GM20000 (cell line): ENCODE results near the gene S100A7.

ENCODE experiments used
- DNase-seq: peaks from one replicate; pipeline ENCODE4 v3.0.0; 2012; ENCODE audit warnings: low spot score
- TF ChIP-seq, protein P1 (sequence below): IDR thresholded peaks from 2 replicates; pipeline ENCODE4 v1.5.1; 2012; ENCODE audit warnings: mild to moderate bottlenecking, control low read depth; ENCODE audit errors: extremely low read depth, missing control alignments

S100A7 gene

DNA sequence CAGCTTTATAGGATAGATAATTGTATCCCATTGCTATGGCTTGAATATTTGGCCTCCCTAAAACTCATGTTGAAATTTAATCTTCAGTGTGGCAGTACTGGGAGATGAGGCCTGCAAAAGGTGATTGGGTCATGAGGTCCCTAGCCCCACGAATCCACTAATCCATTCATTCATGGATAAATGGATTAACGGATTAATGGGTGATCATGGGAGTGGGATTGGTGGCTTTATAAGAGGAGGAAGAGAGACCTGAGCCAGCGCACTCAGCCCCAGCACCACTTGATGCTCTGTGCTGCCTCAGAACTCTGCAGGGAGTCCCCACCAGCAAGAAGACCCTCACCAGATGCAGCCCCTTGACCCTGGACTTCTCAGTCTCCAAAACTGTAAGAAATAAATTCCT is 43.3 kb upstream of the S100A7 start:
- TF ChIP-seq, protein P1, sequence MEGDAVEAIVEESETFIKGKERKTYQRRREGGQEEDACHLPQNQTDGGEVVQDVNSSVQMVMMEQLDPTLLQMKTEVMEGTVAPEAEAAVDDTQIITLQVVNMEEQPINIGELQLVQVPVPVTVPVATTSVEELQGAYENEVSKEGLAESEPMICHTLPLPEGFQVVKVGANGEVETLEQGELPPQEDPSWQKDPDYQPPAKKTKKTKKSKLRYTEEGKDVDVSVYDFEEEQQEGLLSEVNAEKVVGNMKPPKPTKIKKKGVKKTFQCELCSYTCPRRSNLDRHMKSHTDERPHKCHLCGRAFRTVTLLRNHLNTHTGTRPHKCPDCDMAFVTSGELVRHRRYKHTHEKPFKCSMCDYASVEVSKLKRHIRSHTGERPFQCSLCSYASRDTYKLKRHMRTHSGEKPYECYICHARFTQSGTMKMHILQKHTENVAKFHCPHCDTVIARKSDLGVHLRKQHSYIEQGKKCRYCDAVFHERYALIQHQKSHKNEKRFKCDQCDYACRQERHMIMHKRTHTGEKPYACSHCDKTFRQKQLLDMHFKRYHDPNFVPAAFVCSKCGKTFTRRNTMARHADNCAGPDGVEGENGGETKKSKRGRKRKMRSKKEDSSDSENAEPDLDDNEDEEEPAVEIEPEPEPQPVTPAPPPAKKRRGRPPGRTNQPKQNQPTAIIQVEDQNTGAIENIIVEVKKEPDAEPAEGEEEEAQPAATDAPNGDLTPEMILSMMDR, result no peak
- DNase-seq, result no peak

DNA sequence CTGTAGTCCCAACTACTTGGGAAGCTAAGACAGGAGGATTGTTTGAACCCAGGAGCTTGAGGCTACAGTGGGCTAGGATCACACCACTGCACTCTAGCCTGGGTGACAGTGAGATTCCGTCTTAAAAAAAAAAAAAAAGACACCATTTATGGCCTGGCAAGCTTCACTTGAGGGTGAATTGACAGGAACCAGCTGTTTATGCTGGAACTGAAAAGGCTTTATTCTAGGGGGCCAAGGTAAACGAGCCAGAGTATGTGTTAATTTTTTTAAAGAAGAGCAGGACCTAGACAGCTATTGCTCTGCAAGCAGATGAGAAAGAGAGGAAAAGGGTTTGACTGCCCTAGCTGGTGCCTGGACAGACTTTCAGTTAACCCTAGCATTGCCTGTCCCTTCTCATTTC is 38.3 kb upstream of the S100A7 start:
- TF ChIP-seq, protein P1, result no peak
- DNase-seq, result no peak

DNA sequence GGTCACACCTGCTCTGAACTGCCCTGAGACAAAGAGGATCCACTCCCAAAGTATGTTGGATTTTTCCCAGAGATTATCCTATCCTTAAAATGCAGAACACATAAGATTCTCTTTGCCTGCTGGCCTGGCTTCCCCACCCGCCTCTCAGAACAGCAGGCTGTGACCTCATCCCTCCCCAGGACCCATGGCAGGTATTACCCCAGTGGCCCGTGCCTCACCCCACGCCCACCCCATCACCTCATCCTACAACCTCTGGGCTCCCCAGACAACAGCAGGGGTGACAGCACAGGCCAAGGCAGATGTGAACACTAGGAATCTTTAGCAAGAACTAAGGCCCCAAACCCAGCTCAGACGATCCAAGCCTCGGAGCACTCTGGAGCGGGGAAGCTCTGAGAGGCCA is 35.1 kb upstream of the S100A7 start:
- no peak for DNase-seq
- TF ChIP-seq, protein P1, result no peak

DNA sequence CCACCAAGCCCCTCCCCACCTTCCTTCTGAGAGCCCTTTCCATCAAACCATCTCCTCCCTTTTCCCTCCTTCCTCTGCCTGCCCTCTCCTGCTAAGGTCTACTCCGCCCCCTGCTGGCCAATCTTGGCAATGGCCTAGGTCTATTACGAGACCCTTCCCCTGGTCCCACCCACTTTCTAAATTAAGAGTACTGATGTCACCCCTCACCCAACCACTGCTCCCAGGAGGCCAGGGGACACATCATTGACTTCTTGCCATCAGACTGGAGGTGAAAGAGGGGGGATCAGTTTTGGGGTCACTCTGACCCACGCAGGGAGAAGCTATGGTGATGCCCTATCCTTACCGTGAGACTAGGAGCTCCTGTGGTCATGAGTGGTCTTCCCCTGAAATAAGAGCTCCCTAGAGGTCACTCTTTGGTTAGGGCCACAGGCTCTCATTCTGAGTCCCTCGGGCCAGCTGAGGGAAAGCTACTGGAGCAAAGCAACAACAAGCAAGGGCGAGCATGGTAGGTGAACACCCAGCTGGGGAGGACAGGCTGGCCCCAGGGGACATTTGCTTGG is 34.6 kb upstream of the S100A7 start:
- DNase-seq, result peak; percentile 66
- TF ChIP-seq, protein P1, result peak; percentile 63

DNA sequence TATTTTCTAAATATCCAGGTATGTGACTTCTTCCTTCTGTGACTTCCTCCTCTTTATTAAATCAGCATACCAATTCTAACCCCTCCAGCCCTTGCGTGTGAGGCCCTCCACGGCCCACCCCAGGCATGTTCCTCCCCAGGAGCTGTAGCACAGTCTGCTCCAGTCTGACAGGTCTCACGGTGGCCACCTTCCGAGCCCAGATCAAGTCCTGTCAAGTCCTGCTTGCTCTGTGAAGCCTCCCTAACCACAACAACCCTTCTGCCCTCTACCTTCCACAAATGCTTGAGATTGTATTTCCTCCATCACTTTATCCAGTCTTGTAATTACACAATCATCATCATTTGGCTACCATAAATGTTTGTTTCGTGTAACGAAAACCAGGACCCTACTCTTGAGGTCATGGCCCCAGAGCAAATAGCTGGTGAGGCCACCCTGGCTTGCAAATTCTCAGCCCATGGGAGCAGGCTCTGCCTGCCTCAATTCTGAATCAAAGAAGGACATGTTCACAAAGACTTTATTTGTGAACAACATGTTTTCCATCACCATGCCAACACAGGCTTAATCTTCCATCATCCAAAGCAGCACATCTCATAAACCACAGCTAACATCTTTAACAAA is 33.0 kb upstream of the S100A7 start:
- DNase-seq, result no peak

DNA sequence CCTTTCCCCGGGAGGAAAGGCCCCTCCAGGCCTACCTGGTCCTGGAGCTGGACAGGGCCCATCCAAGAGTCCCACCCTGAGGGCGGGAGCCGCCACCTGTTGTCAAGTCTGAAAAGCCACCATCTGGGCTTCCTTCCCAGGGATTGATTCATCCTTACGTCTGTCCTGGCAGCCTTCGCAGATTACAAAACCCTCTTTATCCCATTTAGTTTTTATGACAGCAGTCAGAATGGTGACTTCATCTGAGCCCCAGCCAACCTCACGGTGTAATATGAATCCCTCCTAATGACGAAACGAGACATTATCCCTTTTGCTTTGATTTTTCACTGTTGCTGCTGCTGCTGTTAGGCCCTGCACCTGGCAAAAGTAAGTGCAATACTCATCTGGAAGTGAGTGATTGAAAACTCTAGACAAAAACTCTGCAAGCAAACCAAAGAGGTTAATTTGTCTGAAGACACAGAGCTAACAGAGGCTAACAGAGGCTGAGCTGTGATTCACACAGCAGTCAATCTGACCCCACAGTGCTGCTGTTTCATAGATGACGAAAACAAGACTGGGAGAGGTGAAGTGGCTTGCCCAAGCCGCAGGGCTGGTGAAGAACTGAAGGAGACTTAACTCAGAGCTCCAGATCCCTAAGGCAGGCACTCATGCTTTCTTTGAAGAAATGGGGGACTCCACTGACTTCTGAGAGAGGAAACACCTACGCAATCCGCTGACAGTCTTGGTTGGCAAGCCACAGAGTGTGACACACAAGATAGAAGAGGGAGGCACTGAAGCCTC is 30.0 kb upstream of the S100A7 start:
- DNase-seq, result no peak
- TF ChIP-seq, protein P1, result no peak

More for the DNA sequence above, 33.0 kb upstream of the S100A7 start:
- TF ChIP-seq, protein P1, result no peak

DNA sequence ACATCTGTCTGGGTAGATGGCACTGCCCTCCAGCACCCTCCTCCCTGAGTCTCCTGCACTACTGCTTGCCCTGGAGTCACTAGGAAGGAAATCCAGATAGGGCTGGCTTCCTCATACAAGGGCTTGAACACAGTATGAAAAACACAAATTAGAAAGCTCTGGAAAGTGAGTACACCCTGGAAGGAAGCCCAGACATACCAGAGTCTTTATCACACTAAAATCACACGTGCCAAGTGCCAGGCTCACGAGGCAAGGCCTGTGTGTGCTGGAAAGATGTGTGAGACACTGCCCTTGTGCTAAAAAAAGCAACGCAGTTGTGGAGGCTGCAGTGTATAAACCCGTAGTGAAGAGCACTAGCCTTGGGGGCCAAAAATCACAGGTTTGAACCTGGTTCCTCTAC is 28.3 kb upstream of the S100A7 start:
- no peak for DNase-seq
- TF ChIP-seq, protein P1, result no peak
